ENCODE data around the gene GALNT2.

- TF ChIP-seq CTCF (IDR thresholded peaks at IDR 0.05; ENCODE audit: insufficient read depth, low read length) (no peak), POLR2AphosphoS5 (IDR thresholded peaks at IDR 0.05; ENCODE audit: low read depth) (no peak)
Measured at GRCh38 chr1:230107941-230108340, 40.9 kb downstream of the GALNT2 start.
